K562 (cell line): ENCODE measurements around the gene HDAC5. TPM values are rescaled to one million over a fixed set of nuclear protein-coding genes. Genes with fewer than 3 reads are reported as not detected.

Experiments
- ARID2 ChIP-seq: fragments of 450-650 bp; IDR thresholded peaks from 2 replicates; pipeline ENCODE4 v1.6.1; 2017; ENCODE audit warnings: antibody characterized with exemption, mild to moderate bottlenecking
- CBFB ChIP-seq: sonication (generic); formaldehyde crosslinking; IDR thresholded peaks from 2 replicates; pipeline ENCODE4 v1.4.0; 2020; ENCODE audit warnings: mild to moderate bottlenecking, missing genetic modification reagents
- CHAMP1 ChIP-seq: fragments of 450-650 bp; IDR thresholded peaks from 2 replicates; pipeline ENCODE4 v1.6.1; 2016; ENCODE audit warnings: mild to moderate bottlenecking
- ELK1 ChIP-seq: sonication (generic); formaldehyde crosslinking; IDR thresholded peaks from 2 replicates; pipeline ENCODE4 v1.8.1; 2022; ENCODE audit warnings: missing genetic modification reagents
- MCM7 ChIP-seq, 2 experiments: fragments of 450-650 bp; IDR thresholded peaks; 2 replicates each; pipeline ENCODE4 v1.6.1; 2016 to 2018
- MEF2D ChIP-seq: conservative IDR thresholded peaks from 2 replicates; pipeline ENCODE4 v1.6.1; 2016; ENCODE audit warnings: low read depth, missing genetic modification characterization, missing compliant biosample characterization
- PHB2 ChIP-seq: fragments of 450-650 bp; IDR thresholded peaks from 2 replicates; pipeline ENCODE4 v1.6.1; 2017; ENCODE audit warnings: low read depth
- PHF8 ChIP-seq: fragments of 200-600 bp; sonication (generic); IDR thresholded peaks from 2 replicates; pipeline ENCODE4 v1.6.1; 2012; ENCODE audit warnings: mixed run types, mild to moderate bottlenecking, inconsistent platforms, low read length, moderate library complexity, borderline replicate concordance
- RBM34 ChIP-seq: fragments of 200-400 bp; formaldehyde crosslinking; IDR thresholded peaks from 2 replicates; pipeline ENCODE4 v1.6.1; 2018; ENCODE audit warnings: low read length, borderline replicate concordance; ENCODE audit not compliant: insufficient read depth
- RCOR1 ChIP-seq, 2 experiments: IDR thresholded peaks; 2 replicates each; pipeline ENCODE4 v1.6.1; 2012; ENCODE audit warnings: low read depth in 2 of 2, low read length in 2 of 2, borderline replicate concordance in 1 of 2, improper control_type of control experiment in 1 of 2
- RERE ChIP-seq: sonication (generic); formaldehyde crosslinking; IDR thresholded peaks from 2 replicates; pipeline ENCODE4 v1.8.0; 2023; ENCODE audit warnings: missing genetic modification reagents, mild to moderate bottlenecking, borderline replicate concordance
- SPI1 ChIP-seq: IDR thresholded peaks from 2 replicates; pipeline ENCODE4 v1.6.1; 2011; ENCODE audit warnings: low read depth, low read length, control low read depth, borderline replicate concordance
- TRIM24 ChIP-seq, 2 experiments: fragments of 450-650 bp; IDR thresholded peaks; 2 replicates each; pipeline ENCODE4 v1.6.1; 2016
- TSC22D4 ChIP-seq: fragments of 450-650 bp; IDR thresholded peaks from 2 replicates; pipeline ENCODE4 v1.6.1; 2016; ENCODE audit warnings: missing genetic modification characterization, missing biosample characterization, control low read depth
- VEZF1 ChIP-seq: fragments of 200-800 bp; sonication (Bioruptor generic); IDR thresholded peaks from 2 replicates; pipeline ENCODE4 v1.6.1; 2017; ENCODE audit warnings: missing genetic modification characterization, missing compliant biosample characterization
- ZFP30 ChIP-seq: fragments of 250-450 bp; sonication (Bioruptor Pico); IDR thresholded peaks from 2 replicates; pipeline ENCODE4 v1.8.0; 2022; ENCODE audit warnings: moderate library complexity, mild to moderate bottlenecking, inconsistent platforms, borderline replicate concordance
- ZNF263 ChIP-seq: sonication (generic); formaldehyde crosslinking; IDR thresholded peaks from 2 replicates; pipeline ENCODE4 v1.8.0; 2022; ENCODE audit warnings: mild to moderate bottlenecking, missing genetic modification reagents, borderline replicate concordance
- polyA plus RNA-seq, 8 experiments: library from polyadenylated mRNA; depleted of rRNA in 4 of 8; stranded (reverse) in 5 of 8; unstranded in 3 of 8; fragments of >200 nt; fragmentation: Nextera tagmentation in 2 of 8; fragmentation: Illumina TruSeq in 1 of 8; extraction: Ambion mirVana in 2 of 8; extraction: Trizol in 1 of 8; gene quantifications; 2 replicates each; pipeline versions ENCODE4 v1.2.1 to v1.2.3, GENCODE V29; 2011 to 2014; ENCODE audit warnings: inconsistent platforms in 1 of 8, missing spikeins in 1 of 8
- total RNA-seq, 7 experiments: library from RNA; depleted of rRNA in 6 of 7; stranded (reverse); fragments of >200 nt in 6 of 7; fragmentation: Illumina TruSeq in 2 of 7; extraction: Trizol in 2 of 7; gene quantifications; 2 replicates each; pipeline versions ENCODE4 v1.2.1 to v1.2.3, GENCODE V29; 2011 to 2021; ENCODE audit warnings: low replicate concordance in 1 of 7

Gene HDAC5
- total and polyA plus RNA-seq, 9 of the 15 experiments (the other 6 are each of a cell fraction or from before 2014, with no cell fraction given): 0.45 to 26.2 (median 16.4) TPM

- TF ChIP-seq CHAMP1 (no peak), ELK1 (CRISPR knock-in tag) (no peak), PHF8 (peak; percentile 11; the same call in 1 of the 2 replicates), MEF2D (tag) (peak; percentile 99), MCM7 (IDR thresholded peaks at IDR 0.05) (no peak), SPI1 (peak; percentile 42; the same call in 1 of the 2 replicates), CBFB (CRISPR knock-in tag) (no peak), TRIM24 (IDR thresholded peaks at IDR 0.05) (peak in 1 of 2 experiments; percentile 45; a peak in 2 of 4 replicates), ZNF263 (CRISPR knock-in tag) (no peak), RCOR1 (IDR thresholded peaks at IDR 0.05; ENCODE audit: borderline replicate concordance in 1 of 2, low read depth in 2 of 2, low read length in 2 of 2) (peak in 1 of 2 experiments; percentile 25; a peak in 1 of 4 replicates), VEZF1 (peak; percentile 98), ZFP30 (CRISPR knock-in tag) (no peak), RERE (no peak), ARID2 (no peak), RBM34 (no peak), TSC22D4 (tag) (no peak), PHB2 (no peak)
These were observed 12.4 kb downstream of the HDAC5 start (continued) for GRCh38 chr17:44110823-44111633.
